Neutrophil (primary cell): ENCODE data around the gene MRPL3.

Experiments used
- H3K27ac ChIP-seq: fragments of 200-600 bp; sonication (generic); 2 replicates; pipeline ENCODE4 v1.5.1; 2016; ENCODE audit warnings: mild to moderate bottlenecking, moderate library complexity
- H3K27me3 ChIP-seq: fragments of 200-600 bp; sonication (generic); 2 replicates; pipeline ENCODE4 v1.6.0; 2016; ENCODE audit warnings: mild to moderate bottlenecking
- H3K36me3 ChIP-seq: fragments of 200-600 bp; sonication (generic); 2 replicates; pipeline ENCODE4 v1.5.1; 2017
- H3K4me1 ChIP-seq, 2 experiments: fragments of 200-600 bp in 1 of 2; sonication (generic) in 1 of 2; 1 replicate in 1 of 2; 2 replicates in 1 of 2; pipeline versions ENCODE4 v1.5.1 to v1.6.1; 2013 to 2016; ENCODE audit warnings: low read depth in 1 of 2, low read length in 1 of 2, mild to moderate bottlenecking in 1 of 2, moderate library complexity in 1 of 2; ENCODE audit not compliant: control insufficient read depth in 1 of 2, insufficient read depth in 1 of 2
- H3K4me3 ChIP-seq, 2 experiments: fragments of 200-600 bp in 1 of 2; sonication (generic) in 1 of 2; 1 replicate in 1 of 2; 2 replicates in 1 of 2; pipeline ENCODE4 v1.5.1; 2013 to 2016; ENCODE audit warnings: low read depth in 1 of 2, low read length in 1 of 2, mild to moderate bottlenecking in 1 of 2, moderate library complexity in 1 of 2
- H3K9me3 ChIP-seq: fragments of 200-600 bp; sonication (generic); 2 replicates; pipeline ENCODE4 v1.5.1; 2016
- TF ChIP-seq, protein P1 (sequence below): fragments of 200-600 bp; sonication (generic); IDR thresholded peaks from 2 replicates; pipeline ENCODE4 v1.5.1; 2016; ENCODE audit warnings: antibody characterized with exemption

Gene MRPL3

DNA sequence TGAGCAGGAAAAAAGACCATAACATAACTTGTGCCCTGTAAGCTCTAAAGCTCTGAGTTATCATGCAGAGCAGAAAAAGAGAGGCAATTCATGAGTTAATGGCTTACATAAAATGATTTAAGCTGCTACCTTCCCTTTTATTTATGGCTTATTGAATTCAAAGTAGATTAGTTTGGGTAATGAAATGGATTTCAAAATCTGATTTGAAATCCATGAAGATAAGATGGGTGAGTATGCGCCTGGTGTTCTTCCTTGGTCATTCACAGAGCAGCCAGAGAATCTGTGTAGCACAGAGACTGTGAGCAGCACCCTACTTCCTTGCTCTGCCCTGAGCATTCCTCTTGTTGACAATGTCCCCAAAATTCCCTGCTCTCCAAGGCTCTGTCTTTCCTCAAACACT is 36.2 kb upstream of the MRPL3 start:
- Histone ChIP-seq H3K27me3 (no peaks in the 10 kb centered on the region), H3K4me3 (no peak overlapping the region), H3K9me3 (no peaks in the 10 kb centered on the region), H3K4me1 (no peaks in the 10 kb centered on the region), H3K36me3 (no peaks in the 10 kb centered on the region), H3K27ac (no peak overlapping the region)
- TF ChIP-seq, protein P1, sequence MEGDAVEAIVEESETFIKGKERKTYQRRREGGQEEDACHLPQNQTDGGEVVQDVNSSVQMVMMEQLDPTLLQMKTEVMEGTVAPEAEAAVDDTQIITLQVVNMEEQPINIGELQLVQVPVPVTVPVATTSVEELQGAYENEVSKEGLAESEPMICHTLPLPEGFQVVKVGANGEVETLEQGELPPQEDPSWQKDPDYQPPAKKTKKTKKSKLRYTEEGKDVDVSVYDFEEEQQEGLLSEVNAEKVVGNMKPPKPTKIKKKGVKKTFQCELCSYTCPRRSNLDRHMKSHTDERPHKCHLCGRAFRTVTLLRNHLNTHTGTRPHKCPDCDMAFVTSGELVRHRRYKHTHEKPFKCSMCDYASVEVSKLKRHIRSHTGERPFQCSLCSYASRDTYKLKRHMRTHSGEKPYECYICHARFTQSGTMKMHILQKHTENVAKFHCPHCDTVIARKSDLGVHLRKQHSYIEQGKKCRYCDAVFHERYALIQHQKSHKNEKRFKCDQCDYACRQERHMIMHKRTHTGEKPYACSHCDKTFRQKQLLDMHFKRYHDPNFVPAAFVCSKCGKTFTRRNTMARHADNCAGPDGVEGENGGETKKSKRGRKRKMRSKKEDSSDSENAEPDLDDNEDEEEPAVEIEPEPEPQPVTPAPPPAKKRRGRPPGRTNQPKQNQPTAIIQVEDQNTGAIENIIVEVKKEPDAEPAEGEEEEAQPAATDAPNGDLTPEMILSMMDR = no peak

DNA sequence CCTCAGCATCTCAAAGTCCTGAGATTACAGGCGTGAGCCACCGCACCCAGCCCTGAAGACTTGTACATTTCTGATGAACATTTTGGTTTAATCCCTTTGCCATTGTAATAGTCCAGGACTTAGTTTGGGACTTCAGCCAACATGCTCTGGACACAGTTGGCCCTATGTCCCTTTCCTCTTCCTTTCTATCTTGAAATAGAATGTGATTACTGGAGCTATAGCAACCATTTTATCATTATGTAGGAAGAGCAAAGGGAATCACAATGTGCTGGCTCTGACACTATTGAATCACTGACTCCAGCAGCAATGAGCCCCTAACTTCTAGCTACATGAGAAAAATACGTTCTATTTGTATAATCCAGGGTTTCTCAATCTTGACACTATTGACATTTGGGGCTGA is 34.8 kb upstream of the MRPL3 start:
- Histone ChIP-seq H3K4me1 (no peaks in the 10 kb centered on the region), H3K9me3 (no peaks in the 10 kb centered on the region), H3K27me3 (peaks cover under 1% of the 10 kb centered on the region), H3K36me3 (no peaks in the 10 kb centered on the region), H3K4me3 (no peak overlapping the region), H3K27ac (no peak overlapping the region)
- TF ChIP-seq, protein P1 = no peak

DNA sequence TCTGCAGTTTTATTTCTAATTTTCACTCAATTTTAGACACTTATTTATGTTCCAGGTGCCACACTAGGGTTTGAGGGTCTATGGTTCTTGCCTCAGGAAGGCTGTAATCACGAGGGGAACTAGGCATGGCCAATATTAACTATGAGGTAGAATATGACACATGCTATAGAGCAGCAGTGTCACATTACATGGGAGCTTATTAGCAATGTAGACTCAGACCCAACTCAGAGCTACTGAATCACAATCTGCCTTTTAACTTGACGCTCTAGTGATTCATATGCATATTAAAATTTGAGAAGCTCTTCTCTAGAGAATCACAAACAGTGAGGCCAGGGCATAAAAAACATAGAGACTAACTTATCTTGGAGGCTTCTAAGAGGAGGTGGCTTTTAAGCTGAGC is 32.8 kb upstream of the MRPL3 start:
- no peaks in the 10 kb centered on the region for H3K9me3 ChIP-seq
- no peaks in the 10 kb centered on the region for H3K36me3 ChIP-seq
- H3K27me3 ChIP-seq = peaks cover 5% of the 10 kb centered on the region
- no peak overlapping the region for H3K4me3 ChIP-seq
- H3K4me1 ChIP-seq = no peaks in the 10 kb centered on the region
- H3K27ac ChIP-seq = no peak overlapping the region
- TF ChIP-seq, protein P1 = no peak

DNA sequence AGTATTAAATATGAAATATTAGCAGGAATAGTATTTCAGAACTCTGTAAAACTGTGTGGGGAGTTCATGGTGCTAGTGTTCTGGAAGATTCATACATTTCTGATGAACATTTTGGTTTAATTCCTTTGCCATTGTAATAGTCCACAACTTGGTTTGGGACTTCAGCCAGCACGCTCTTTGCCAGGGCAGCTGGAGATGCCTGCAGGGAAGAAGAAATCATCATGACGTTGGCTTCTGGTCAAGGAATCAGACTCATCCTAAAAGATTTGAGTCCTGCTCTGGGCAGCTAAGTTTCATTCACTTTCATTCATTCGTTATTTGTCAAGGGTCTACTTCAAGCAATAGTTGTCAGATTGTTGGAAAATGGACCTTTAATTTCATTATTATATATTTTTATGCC is 32.4 kb upstream of the MRPL3 start:
- Histone ChIP-seq H3K27me3 (peaks cover 5% of the 10 kb centered on the region), H3K9me3 (no peaks in the 10 kb centered on the region), H3K36me3 (no peaks in the 10 kb centered on the region), H3K4me3 (no peak overlapping the region), H3K27ac (no peak overlapping the region), H3K4me1 (no peaks in the 10 kb centered on the region)
- TF ChIP-seq, protein P1 = no peak

DNA sequence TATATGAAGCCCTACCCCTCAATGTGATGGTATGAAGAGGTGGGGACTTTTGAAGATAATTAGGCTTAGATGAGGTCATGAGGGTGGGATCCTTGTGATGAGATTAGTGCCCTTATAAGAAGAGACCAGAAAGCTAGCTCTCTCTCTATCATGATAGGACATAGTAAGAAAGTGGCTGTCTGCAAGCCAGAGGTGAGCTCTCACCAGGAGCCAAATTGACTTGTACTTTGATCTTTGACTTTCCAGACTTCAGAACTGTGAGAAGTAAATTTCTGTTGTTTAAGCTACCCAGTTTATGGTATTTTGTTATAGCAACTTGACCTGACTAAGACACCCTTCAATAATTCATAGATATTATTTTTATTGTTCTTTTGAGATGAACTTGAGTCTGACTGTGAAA is 29.9 kb upstream of the MRPL3 start:
- Histone ChIP-seq H3K36me3 (no peaks in the 10 kb centered on the region), H3K4me1 (no peaks in the 10 kb centered on the region)

More for the DNA sequence above, 29.9 kb upstream of the MRPL3 start:
- TF ChIP-seq, protein P1 = no peak
- no peak overlapping the region for H3K27ac ChIP-seq
- no peaks in the 10 kb centered on the region for H3K9me3 ChIP-seq
- H3K27me3 ChIP-seq = peaks cover 29% of the 10 kb centered on the region
- no peak overlapping the region for H3K4me3 ChIP-seq
